Upper lobe of left lung (tissue), 4 donors: ENCODE measurements around the gene BAMBI.

Experiments used
- CTCF ChIP-seq, 6 experiments: fragments of 450-650 bp in 4 of 6; fragments of 200-600 bp in 2 of 6; sonication (generic) in 2 of 6; IDR thresholded peaks; one replicate each; pipeline ENCODE4 v1.5.1; 2016 to 2019; ENCODE audit warnings: antibody characterized with exemption in 6 of 6
- EP300 ChIP-seq, 4 donors: sonication (generic); formaldehyde crosslinking; IDR thresholded peaks; one replicate each; pipeline ENCODE4 v1.5.1; 2017; ENCODE audit warnings: antibody characterized with exemption in 4 of 4, control low read depth in 2 of 4

GRCh38 chr10:28687683-28688001 is 10.3 kb downstream of the BAMBI start:
- TF ChIP-seq CTCF (IDR thresholded peaks at IDR 0.05) (no peak), EP300 (IDR thresholded peaks at IDR 0.05) (no peak)
